B cell (primary cell): ENCODE data around the gene MPDU1. TPM values are rescaled to one million over a fixed set of nuclear protein-coding genes. Genes with fewer than 3 reads are reported as not detected.

Source experiments
- ATAC-seq: fragments of 200-7000 bp; cut with Tn5 transposase; one replicate; pipeline ENCODE4 v1.10.0; 2021; ENCODE audit warnings: low read depth, mild to moderate bottlenecking, moderate number of reproducible peaks, moderate library complexity
- CTCF ChIA-PET: fragments of 350-600 bp; sonication (Branson Sonifier 250); formaldehyde crosslinking; loops from one replicate; lab custom pipeline; 2021; ENCODE audit warnings: antibody characterized with exemption, inconsistent platforms; lab: Charles Lee
- POLR2A ChIA-PET: fragments of 350-600 bp; sonication (Branson Sonifier 250); formaldehyde crosslinking; loops from one replicate; lab custom pipeline; 2021; ENCODE audit warnings: antibody characterized with exemption; lab: Charles Lee
- DNase-seq: peaks from one replicate; pipeline ENCODE4 v3.0.0; 2013
- H2AFZ ChIP-seq: 2 replicates; pipeline ENCODE4 v1.6.1; 2012; ENCODE audit warnings: mild to moderate bottlenecking, low read depth, low read length; ENCODE audit not compliant: insufficient read depth, poor library complexity, severe bottlenecking
- H3K27ac ChIP-seq, 2 donors: 1 replicate in 1 of 2; 2 replicates in 1 of 2; pipeline ENCODE4 v1.5.1; 2012 to 2013; ENCODE audit warnings: low read length in 2 of 2, mild to moderate bottlenecking in 2 of 2, moderate library complexity in 1 of 2
- H3K27me3 ChIP-seq, 4 experiments: fragments of 200-600 bp in 1 of 4; sonication (generic) in 1 of 4; replicated peaks in 1 of 4; 1 replicate in 2 of 4; 2 replicates in 2 of 4; pipeline versions ENCODE4 v1.6.1 to v1.7.0; 2013 to 2016; ENCODE audit warnings: low read length in 3 of 4, mild to moderate bottlenecking in 2 of 4, mixed read lengths in 1 of 4, moderate library complexity in 1 of 4; ENCODE audit not compliant: insufficient read depth in 4 of 4, control insufficient read depth in 3 of 4; ENCODE audit errors: control extremely low read depth in 1 of 4
- H3K36me3 ChIP-seq, 2 experiments: replicated peaks in 1 of 2; 1 replicate in 1 of 2; 2 replicates in 1 of 2; pipeline versions ENCODE4 v1.6.1 to v1.7.1; 2013; ENCODE audit warnings: low read length in 1 of 2; ENCODE audit not compliant: insufficient read depth in 2 of 2, control insufficient read depth in 1 of 2; ENCODE audit errors: control extremely low read depth in 1 of 2, extremely low read depth in 1 of 2
- H3K4me1 ChIP-seq, 2 donors: fragments of 200-600 bp in 1 of 2; sonication (generic) in 1 of 2; 1 replicate in 1 of 2; 2 replicates in 1 of 2; pipeline versions ENCODE4 v1.5.1 to v1.6.1; 2013 to 2017; ENCODE audit warnings: low read length in 2 of 2; ENCODE audit not compliant: control insufficient read depth in 2 of 2, insufficient read depth in 2 of 2
- H3K4me2 ChIP-seq: replicated peaks from 2 replicates; pipeline ENCODE3; 2012; ENCODE audit warnings: mild to moderate bottlenecking, low read depth, low read length; ENCODE audit not compliant: poor library complexity, severe bottlenecking
- H3K4me3 ChIP-seq, 5 experiments: fragments of 200-600 bp in 1 of 5; sonication (generic) in 1 of 5; 1 replicate in 3 of 5; 2 replicates in 2 of 5; pipeline versions ENCODE4 v1.5.1 to v1.7.0; 2011 to 2016; ENCODE audit warnings: low read length in 4 of 5, mild to moderate bottlenecking in 4 of 5, low read depth in 2 of 5, control low read depth in 1 of 5, moderate library complexity in 1 of 5; ENCODE audit not compliant: insufficient read depth in 1 of 5; ENCODE audit errors: control extremely low read depth in 1 of 5, extremely low read depth in 1 of 5
- H3K79me2 ChIP-seq: fragments of 200-600 bp; sonication (generic); one replicate; pipeline ENCODE4 v1.6.0; 2016; ENCODE audit warnings: low read length; ENCODE audit not compliant: control insufficient read depth, insufficient read depth
- H3K9ac ChIP-seq: fragments of 200-600 bp; sonication (generic); 2 replicates; pipeline ENCODE4 v1.6.1; 2017; ENCODE audit warnings: mild to moderate bottlenecking, low read length, moderate library complexity
- H3K9me3 ChIP-seq, 3 donors: one replicate each; pipeline versions ENCODE4 v1.6.1 to v1.7.1; 2013; ENCODE audit warnings: low read length in 2 of 3; ENCODE audit not compliant: control insufficient read depth in 2 of 3, insufficient read depth in 1 of 3; ENCODE audit errors: control extremely low read depth in 1 of 3
- H4K20me1 ChIP-seq: 2 replicates; pipeline ENCODE4 v1.6.0; 2012; ENCODE audit warnings: mild to moderate bottlenecking, low read length; ENCODE audit not compliant: insufficient read depth, control insufficient read depth, poor library complexity, severe bottlenecking
- H3K27ac Mint-ChIP-seq: one replicate; pipeline ENCODE4 v1.8.0; 2021; ENCODE audit warnings: mixed read lengths
- H3K27me3 Mint-ChIP-seq: one replicate; pipeline ENCODE4 v1.8.0; 2021; ENCODE audit warnings: mixed read lengths
- H3K4me1 Mint-ChIP-seq: one replicate; pipeline ENCODE4 v1.8.0; 2021; ENCODE audit warnings: mixed read lengths
- H3K4me3 Mint-ChIP-seq: one replicate; pipeline ENCODE4 v1.8.0; 2021; ENCODE audit warnings: mixed read lengths
- H3K9me3 Mint-ChIP-seq: one replicate; pipeline ENCODE4 v1.8.0; 2022; ENCODE audit warnings: mixed read lengths; ENCODE audit not compliant: insufficient read depth
- CTCF ChIP-seq: fragments of 200-600 bp; IDR thresholded peaks from one replicate; pipeline ENCODE4 v1.8.0; 2022; ENCODE audit warnings: antibody characterized with exemption, mild to moderate bottlenecking
- EZH2 ChIP-seq: IDR thresholded peaks from 2 replicates; pipeline ENCODE4 v1.6.1; 2012; ENCODE audit warnings: borderline replicate concordance, low read depth, mild to moderate bottlenecking, moderate library complexity, low read length; ENCODE audit not compliant: insufficient read depth, poor library complexity, severe bottlenecking
- WGBS: methylation state at CpG from one replicate; pipeline ENCODE4 v1.1.5; 2013; ENCODE audit warnings: missing lambda C conversion rate; ENCODE audit not compliant: insufficient coverage; 5-methylcytosine and 5-hydroxymethylcytosine counted together
- intact Hi-C: fragments of 100-400 bp; cut with micrococcal nuclease; formaldehyde crosslinking; loops from one replicate; pipeline ENCODE4 v1.10.0; 2022
- polyA minus RNA-seq: library from RNA; depleted of rRNA, polyadenylated mRNA; stranded (reverse); fragments of >200 nt; gene quantifications from 2 replicates; pipeline ENCODE4 v1.2.3, GENCODE V29; 2012
- polyA plus RNA-seq: library from polyadenylated mRNA; depleted of rRNA; stranded (reverse); fragments of >200 nt; gene quantifications from 2 replicates; pipeline ENCODE4 v1.2.3, GENCODE V29; 2012
- total RNA-seq, 2 donors: library from RNA; stranded (reverse); fragments of 120-200 nt in 1 of 2; gene quantifications; 1 replicate in 1 of 2; 2 replicates in 1 of 2; pipeline versions ENCODE4 v1.2.3 to v1.2.4, GENCODE V29; 2013 to 2022

The MPDU1 gene
- total RNA-seq (29.7 and 31.7 TPM in 2 replicates), polyA plus RNA-seq (47.8 and 51.5 TPM in 2 replicates), polyA minus RNA-seq (47.1 and 48.4 TPM in 2 replicates)
- 36.4 TPM for total RNA-seq (2013)

- 20% methylated on average over 61 of the region's 69 CpGs for WGBS
- peak within 1 kb of the TSS; percentile 78 for H3K4me2 ChIP-seq
- no peaks in the 10 kb centered on the region for H3K27me3 ChIP-seq
- POLR2A ChIA-PET: interaction anchor here (0.6 to 2.4 kb wide), 15 partner anchors 9 to 275 kb away, joined by 3 to 25 read pairs (median 5); partner anchors contain the start of genes ACAP1, FXR2, SAT2 and SENP3
- no peaks in the 10 kb centered on the region for H3K9me3 ChIP-seq
- no peaks in the 10 kb centered on the region for H3K27me3 Mint-ChIP-seq
- peak; percentile 98 for DNase-seq
- peaks cover 48% of the 10 kb centered on the region for H3K79me2 ChIP-seq
- peak within 1 kb of the TSS; percentile 100 for H3K27ac Mint-ChIP-seq
- peak within 1 kb of the TSS; percentile 100 for H3K4me3 Mint-ChIP-seq
- H3K9me3 Mint-ChIP-seq: no peaks in the 10 kb centered on the region
- TF ChIP-seq CTCF (no peak), EZH2 (no peak)
- H2AFZ ChIP-seq: peak within 1 kb of the TSS; percentile 86
- H3K4me3 ChIP-seq: peak within 1 kb of the TSS; percentile 77 to 96 (median 86)
- peaks cover 57% of the 10 kb centered on the region for H3K4me1 Mint-ChIP-seq
- H3K36me3 ChIP-seq: peaks cover 0 to 27% of the 10 kb centered on the region in 2 experiments
- H3K9ac ChIP-seq: peak within 1 kb of the TSS; percentile 85
- H3K4me1 ChIP-seq: peaks cover 48 to 68% of the 10 kb centered on the region in 2 donors
- intact Hi-C loops: loop anchor here (1.0 to 10.0 kb wide), 5 partner anchors 11 to 539 kb away; partner anchors contain the start of genes FXR2, SENP3 and SLC16A11
- H3K27ac ChIP-seq: peak within 1 kb of the TSS; percentile 91 to 95
- CTCF ChIA-PET: interaction anchor here (0.7 to 7.9 kb wide), 12 partner anchors 8 to 539 kb away, joined by 3 to 111 read pairs (median 4); partner anchors contain the start of genes SENP3, TNFSF12, TNFSF13 and TP53
- ATAC-seq: peak; percentile 78
- peaks cover 7% of the 10 kb centered on the region for H4K20me1 ChIP-seq
Observed at GRCh38 chr17:7583253-7584109, at the start of gene MPDU1. Gene MPDU1 (plus strand): TSS chr17:7583852. CDS start chr17:7583863, 11 bp downstream.
